Chondrocyte (in vitro differentiated cells): ENCODE data around the gene AUTS2. TPM values are rescaled to one million over a fixed set of nuclear protein-coding genes. Genes with fewer than 3 reads are reported as not detected.

Experiments used
- DNase-seq: peaks from one replicate; pipeline ENCODE4 v3.0.0; 2021; ENCODE audit warnings: mixed read lengths, low spot score
- H3K27ac Mint-ChIP-seq: one replicate; pipeline ENCODE4 v1.8.0; 2021; ENCODE audit warnings: mild to moderate bottlenecking, moderate library complexity, mixed read lengths; ENCODE audit not compliant: unreplicated experiment
- H3K27me3 Mint-ChIP-seq: 2 replicates; pipeline ENCODE4 v1.8.0; 2021; ENCODE audit warnings: low read depth, mixed read lengths
- H3K36me3 Mint-ChIP-seq: 2 replicates; pipeline ENCODE4 v1.8.0; 2021; ENCODE audit warnings: low read depth, mixed read lengths
- H3K4me1 Mint-ChIP-seq: 2 replicates; pipeline ENCODE4 v1.8.0; 2021; ENCODE audit warnings: low read depth, mild to moderate bottlenecking, mixed read lengths
- H3K4me3 Mint-ChIP-seq: one replicate; pipeline ENCODE4 v1.8.0; 2021; ENCODE audit warnings: mild to moderate bottlenecking, moderate library complexity, mixed read lengths; ENCODE audit not compliant: unreplicated experiment
- H3K9me3 Mint-ChIP-seq: 2 replicates; pipeline ENCODE4 v1.8.0; 2021; ENCODE audit warnings: low read depth, mixed read lengths
- total RNA-seq: library from RNA; stranded (reverse); gene quantifications from 3 replicates; pipeline ENCODE4 v1.2.1, GENCODE V29; 2021
- TF ChIP-seq, protein P1 (sequence below): fragments of 200-600 bp; sonication (generic); IDR thresholded peaks from 2 replicates; pipeline ENCODE4 v1.5.0; 2021; ENCODE audit warnings: antibody characterized with exemption, mild to moderate bottlenecking, moderate library complexity

AUTS2 gene
- total RNA-seq, 1 donor from 2014 or later: 31.5 TPM

DNA sequence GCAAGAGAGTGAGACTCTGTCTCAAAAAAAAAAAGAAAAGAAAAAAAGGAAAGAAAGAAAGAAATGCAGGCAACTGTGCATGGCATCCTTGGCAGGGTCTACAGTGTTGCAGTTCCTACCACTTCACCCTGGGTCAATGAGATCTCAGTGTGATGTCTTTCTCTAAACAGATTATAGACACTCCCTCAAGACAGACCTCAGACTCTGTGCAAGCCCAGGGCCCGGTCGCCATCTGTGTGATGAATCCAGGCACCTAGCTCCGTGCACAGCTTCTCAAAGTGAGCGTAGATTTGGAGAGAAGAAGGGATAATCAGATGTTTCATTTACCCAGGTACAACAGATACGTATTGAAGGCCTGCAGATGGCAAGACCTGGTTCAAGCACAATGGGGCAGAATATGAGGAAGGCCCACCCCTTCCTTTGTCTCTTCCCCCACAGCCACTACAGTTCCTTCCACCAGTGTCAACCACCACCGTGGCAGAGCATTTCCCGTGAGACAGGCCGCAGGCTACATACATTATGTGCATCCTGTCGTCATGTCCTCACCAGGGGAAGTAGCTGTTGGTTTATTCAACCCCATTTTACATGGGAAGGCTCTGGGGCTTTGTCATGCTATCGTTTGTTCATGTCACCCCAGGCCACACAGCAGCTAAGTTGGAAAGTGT lies 1062.0 kb downstream of the AUTS2 start:
- H3K4me3 Mint-ChIP-seq: no peak overlapping the region
- H3K4me1 Mint-ChIP-seq: no peaks in the 10 kb centered on the region
- H3K36me3 Mint-ChIP-seq: no peaks in the 10 kb centered on the region
- no peaks in the 10 kb centered on the region for H3K27me3 Mint-ChIP-seq
- TF ChIP-seq, protein P1, sequence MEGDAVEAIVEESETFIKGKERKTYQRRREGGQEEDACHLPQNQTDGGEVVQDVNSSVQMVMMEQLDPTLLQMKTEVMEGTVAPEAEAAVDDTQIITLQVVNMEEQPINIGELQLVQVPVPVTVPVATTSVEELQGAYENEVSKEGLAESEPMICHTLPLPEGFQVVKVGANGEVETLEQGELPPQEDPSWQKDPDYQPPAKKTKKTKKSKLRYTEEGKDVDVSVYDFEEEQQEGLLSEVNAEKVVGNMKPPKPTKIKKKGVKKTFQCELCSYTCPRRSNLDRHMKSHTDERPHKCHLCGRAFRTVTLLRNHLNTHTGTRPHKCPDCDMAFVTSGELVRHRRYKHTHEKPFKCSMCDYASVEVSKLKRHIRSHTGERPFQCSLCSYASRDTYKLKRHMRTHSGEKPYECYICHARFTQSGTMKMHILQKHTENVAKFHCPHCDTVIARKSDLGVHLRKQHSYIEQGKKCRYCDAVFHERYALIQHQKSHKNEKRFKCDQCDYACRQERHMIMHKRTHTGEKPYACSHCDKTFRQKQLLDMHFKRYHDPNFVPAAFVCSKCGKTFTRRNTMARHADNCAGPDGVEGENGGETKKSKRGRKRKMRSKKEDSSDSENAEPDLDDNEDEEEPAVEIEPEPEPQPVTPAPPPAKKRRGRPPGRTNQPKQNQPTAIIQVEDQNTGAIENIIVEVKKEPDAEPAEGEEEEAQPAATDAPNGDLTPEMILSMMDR: no peak
- no peak overlapping the region for H3K27ac Mint-ChIP-seq
- no peak for DNase-seq
- H3K9me3 Mint-ChIP-seq: no peaks in the 10 kb centered on the region

GRCh38 chr7:70660819-70661191 lies 1062.5 kb downstream of the AUTS2 start:
- Mint-ChIP-seq H3K9me3 (no peaks in the 10 kb centered on the region), H3K27me3 (no peaks in the 10 kb centered on the region), H3K27ac (no peak overlapping the region), H3K36me3 (no peaks in the 10 kb centered on the region), H3K4me1 (no peaks in the 10 kb centered on the region), H3K4me3 (no peak overlapping the region)
- DNase-seq: no peak
- TF ChIP-seq, protein P1: no peak

GRCh38 chr7:70663680-70664079 lies 1065.4 kb downstream of the AUTS2 start:
- Mint-ChIP-seq H3K27ac (no peak overlapping the region), H3K4me1 (peaks cover 5% of the 10 kb centered on the region), H3K9me3 (no peaks in the 10 kb centered on the region), H3K27me3 (no peaks in the 10 kb centered on the region), H3K4me3 (no peak overlapping the region), H3K36me3 (no peaks in the 10 kb centered on the region)
- TF ChIP-seq, protein P1: no peak
- no peak for DNase-seq

DNA sequence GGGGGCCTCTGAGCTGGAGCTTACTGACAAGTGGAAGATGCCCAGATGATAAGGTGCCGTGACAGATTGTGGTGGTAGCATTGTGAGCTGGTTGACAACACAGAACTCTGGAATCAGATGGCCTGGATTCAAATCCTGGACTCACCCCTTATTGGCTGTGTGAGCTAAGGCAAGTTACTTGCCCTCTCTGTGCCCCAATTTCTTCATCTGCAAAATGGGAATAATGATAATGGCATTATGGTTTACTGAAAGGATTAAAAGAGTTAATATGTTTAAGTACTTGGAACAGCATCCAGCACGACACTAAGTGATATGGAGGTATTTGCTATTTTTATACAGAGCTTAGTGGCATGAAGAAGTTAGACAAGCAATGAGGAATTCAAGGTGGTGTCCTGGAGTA lies 1067.7 kb downstream of the AUTS2 start:
- no peak overlapping the region for H3K4me3 Mint-ChIP-seq
- peaks cover 6% of the 10 kb centered on the region for H3K4me1 Mint-ChIP-seq
- no peak for DNase-seq
- no peaks in the 10 kb centered on the region for H3K27me3 Mint-ChIP-seq
- no peaks in the 10 kb centered on the region for H3K9me3 Mint-ChIP-seq
- TF ChIP-seq, protein P1: no peak
- no peak overlapping the region for H3K27ac Mint-ChIP-seq
- H3K36me3 Mint-ChIP-seq: no peaks in the 10 kb centered on the region

DNA sequence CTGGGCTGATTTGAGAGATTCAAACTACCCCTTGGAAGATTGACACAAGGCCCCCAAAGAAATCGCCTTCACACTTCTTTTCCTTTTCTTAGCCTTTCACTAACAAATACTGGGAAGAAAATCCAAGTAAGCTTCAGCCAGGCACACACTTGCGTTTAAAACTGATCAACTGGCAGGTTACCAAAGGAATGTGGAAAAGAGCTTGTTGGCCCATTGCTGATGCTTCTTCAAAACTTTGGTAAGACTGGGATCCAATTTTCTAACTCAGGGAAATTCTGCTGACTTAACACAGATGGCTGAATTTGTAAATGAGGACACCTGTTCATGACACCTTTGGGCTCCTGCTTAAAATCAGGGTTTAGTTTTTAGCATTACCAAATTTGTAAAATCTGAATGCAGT lies 1069.1 kb downstream of the AUTS2 start:
- Mint-ChIP-seq H3K4me1 (peaks cover 6% of the 10 kb centered on the region), H3K9me3 (no peaks in the 10 kb centered on the region), H3K36me3 (no peaks in the 10 kb centered on the region), H3K27me3 (no peaks in the 10 kb centered on the region), H3K27ac (no peak overlapping the region), H3K4me3 (no peak overlapping the region)
- TF ChIP-seq, protein P1: no peak
- DNase-seq: no peak
